NT2/D1 (cell line): ENCODE results near the gene LRRC4B.
"Not testable (repeated sequence)": the region's sequence is repeated elsewhere in the genome, so short reads cannot be mapped to it uniquely, and the experiment has no call there.

Experiments used
- DNase-seq: peaks from one replicate; pipeline ENCODE4 v3.0.0-alpha.2; 2011; ENCODE audit warnings: low read depth, low spot score
- H3K27me3 ChIP-seq: 2 replicates; pipeline ENCODE4 v1.6.0; 2011; ENCODE audit warnings: mild to moderate bottlenecking; ENCODE audit not compliant: insufficient read length, insufficient read depth
- H3K36me3 ChIP-seq: 2 replicates; pipeline ENCODE4 v1.6.1; 2011; ENCODE audit warnings: mild to moderate bottlenecking, low read length, mixed read lengths; ENCODE audit not compliant: insufficient read depth, insufficient read length
- H3K4me1 ChIP-seq: 2 replicates; pipeline ENCODE4 v1.5.1; 2011; ENCODE audit not compliant: insufficient read depth, insufficient read length
- H3K4me3 ChIP-seq: 2 replicates; pipeline ENCODE4 v1.5.1; 2011; ENCODE audit warnings: low read depth; ENCODE audit not compliant: insufficient read length
- H3K9ac ChIP-seq: 2 replicates; pipeline ENCODE4 v1.6.0; 2011; ENCODE audit warnings: low read depth; ENCODE audit not compliant: insufficient read length
- H3K9me3 ChIP-seq: 2 replicates; pipeline ENCODE4 v1.5.1; 2011; ENCODE audit warnings: mild to moderate bottlenecking, low read length; ENCODE audit not compliant: insufficient read depth
- SUZ12 ChIP-seq: IDR thresholded peaks from 2 replicates; pipeline ENCODE4 v1.6.1; 2011; ENCODE audit not compliant: insufficient read length, insufficient read depth; ENCODE audit errors: extremely low read depth
- YY1 ChIP-seq: IDR thresholded peaks from 2 replicates; pipeline ENCODE4 v1.6.1; 2011; ENCODE audit not compliant: insufficient read length, insufficient read depth
- ZNF274 ChIP-seq: IDR thresholded peaks from 2 replicates; pipeline ENCODE4 v1.6.1; 2011; ENCODE audit warnings: mild to moderate bottlenecking, low read depth, low read length

LRRC4B gene

DNA sequence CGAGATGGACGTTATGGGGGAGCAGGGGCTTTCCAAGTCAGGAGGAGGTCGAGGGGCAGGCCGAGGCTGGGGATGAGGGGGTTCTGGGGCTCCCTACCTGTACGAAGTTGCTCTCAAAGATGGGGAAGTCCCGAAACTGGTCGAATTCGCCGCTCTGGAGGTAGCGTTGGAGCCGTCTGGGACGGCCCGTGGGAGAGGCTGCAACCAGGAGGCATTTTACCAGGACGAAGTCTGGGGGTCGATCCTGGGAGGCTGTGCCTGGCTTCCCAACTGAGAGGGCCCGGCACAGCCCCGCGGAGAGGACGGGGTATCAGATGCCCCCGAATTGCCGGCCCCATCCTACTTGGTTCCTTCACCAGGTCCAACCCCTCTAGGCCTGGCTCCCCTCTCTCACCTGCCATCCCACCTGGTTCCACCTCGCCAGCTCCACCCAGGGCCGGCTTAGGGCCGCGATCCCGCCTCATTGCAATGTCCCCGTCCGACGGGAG, 92.5 kb downstream of the LRRC4B start:
- peaks cover 14% of the 10 kb centered on the region; the same call in 1 of the 2 replicates for H3K9me3 ChIP-seq
- no peak overlapping the region for H3K4me3 ChIP-seq
- no peaks in the 10 kb centered on the region for H3K4me1 ChIP-seq
- no peak for DNase-seq
- TF ChIP-seq ZNF274 (no peak), YY1 (no peak), SUZ12 (no peak)
- H3K36me3 ChIP-seq = no peaks in the 10 kb centered on the region
- H3K27me3 ChIP-seq = no peaks in the 10 kb centered on the region
- no peak overlapping the region for H3K9ac ChIP-seq

DNA sequence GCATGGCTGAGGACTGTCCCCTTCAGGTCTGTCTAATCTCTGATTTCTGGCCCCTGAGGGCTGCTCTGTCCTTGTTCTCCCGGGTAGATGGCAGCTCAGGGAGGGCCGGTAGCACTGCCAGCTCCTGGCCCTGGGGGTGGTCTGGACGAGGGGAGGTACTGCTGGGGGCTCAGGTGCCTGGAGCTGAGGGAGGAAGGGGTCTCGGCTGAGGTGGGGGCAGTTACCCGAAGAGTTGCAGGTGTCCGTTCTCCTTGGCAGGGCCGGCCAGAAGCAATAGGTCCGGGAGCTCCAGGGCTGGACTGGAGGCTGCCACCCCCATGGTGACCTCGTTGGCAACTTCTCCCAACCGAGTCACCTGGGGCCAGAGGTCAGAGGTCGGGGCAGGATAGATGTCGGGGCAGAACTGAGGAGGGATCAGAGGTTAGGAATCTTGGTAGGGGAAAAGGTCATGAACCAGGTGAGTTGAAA, 93.1 kb downstream of the LRRC4B start:
- no peak for DNase-seq
- H3K4me3 ChIP-seq = no peak overlapping the region
- no peaks in the 10 kb centered on the region for H3K27me3 ChIP-seq
- no peaks in the 10 kb centered on the region for H3K36me3 ChIP-seq
- H3K9ac ChIP-seq = no peak overlapping the region
- H3K4me1 ChIP-seq = no peaks in the 10 kb centered on the region
- H3K9me3 ChIP-seq = peaks cover 14% of the 10 kb centered on the region; the same call in 1 of the 2 replicates
- no peak for TF ChIP-seq SUZ12
- TF ChIP-seq ZNF274 = no peak
- no peak for TF ChIP-seq YY1

DNA sequence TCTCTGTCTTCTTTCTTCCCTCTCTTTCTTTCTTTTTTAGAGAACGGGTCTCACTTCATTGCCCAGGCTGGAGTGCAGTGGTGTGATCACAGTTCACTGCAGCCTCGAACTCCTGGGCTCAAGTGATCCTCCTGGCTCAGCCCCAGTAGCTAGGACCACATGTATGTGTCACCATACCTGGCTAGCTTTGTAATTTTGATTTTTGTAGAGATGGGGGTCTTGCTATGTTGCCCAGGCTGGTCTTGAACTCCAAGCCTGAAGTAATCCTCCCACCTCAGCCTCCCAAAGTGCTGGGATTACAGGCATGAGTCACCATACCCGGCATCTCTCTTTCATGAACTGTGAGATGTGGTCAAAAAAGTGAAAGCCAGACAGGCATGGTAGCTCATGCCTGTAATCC, 94.9 kb downstream of the LRRC4B start:
- not testable (repeated sequence) for H3K4me3 ChIP-seq, H3K9me3 ChIP-seq, H3K9ac ChIP-seq, H3K27me3 ChIP-seq, H3K4me1 ChIP-seq, DNase-seq, H3K36me3 ChIP-seq

DNA sequence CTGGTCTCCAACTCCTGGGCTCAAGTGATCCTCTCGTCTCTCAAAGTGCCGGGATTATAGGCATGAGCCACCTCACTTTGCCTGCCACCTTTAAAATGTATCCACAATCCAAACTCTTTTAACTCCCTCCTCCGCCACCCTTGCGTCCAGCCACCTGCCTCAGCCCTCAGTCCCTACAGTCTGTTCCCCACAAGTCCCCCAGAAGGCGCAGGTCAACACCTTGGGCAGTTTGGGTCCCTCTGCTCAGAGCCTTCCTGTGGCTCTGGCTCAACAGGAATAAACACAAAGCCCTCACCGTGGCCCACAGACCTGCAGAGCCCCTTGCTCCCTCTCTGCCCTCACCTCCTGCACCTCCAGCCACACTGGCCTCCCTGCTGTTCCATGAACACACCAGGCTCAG, 99.4 kb downstream of the LRRC4B start:
- no peaks in the 10 kb centered on the region for H3K9me3 ChIP-seq
- TF ChIP-seq YY1 (no peak), SUZ12 (no peak), ZNF274 (no peak)
- no peaks in the 10 kb centered on the region for H3K27me3 ChIP-seq
- H3K4me3 ChIP-seq = no peak overlapping the region
- DNase-seq = no peak
- no peak overlapping the region for H3K9ac ChIP-seq
- H3K36me3 ChIP-seq = no peaks in the 10 kb centered on the region
- no peaks in the 10 kb centered on the region for H3K4me1 ChIP-seq

DNA sequence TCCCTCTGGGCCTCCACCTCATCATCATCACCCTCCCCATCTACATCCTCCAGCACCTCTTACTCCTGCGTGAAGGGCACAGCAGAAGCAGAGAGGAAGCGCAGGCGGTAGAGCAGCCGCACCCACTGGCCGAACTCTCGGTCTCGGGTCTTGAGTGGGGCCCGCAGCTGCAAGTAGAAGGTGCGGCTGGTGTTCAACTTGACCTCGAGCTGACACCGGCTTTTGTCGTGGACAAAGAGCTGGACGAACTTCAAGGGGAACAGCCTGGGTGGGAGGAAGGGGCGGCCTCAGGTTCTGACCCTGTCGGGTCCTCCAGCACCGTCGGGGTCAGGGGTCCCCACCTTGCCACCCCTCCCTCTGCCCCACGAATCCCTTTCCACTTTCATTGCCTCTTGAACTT, 100.7 kb downstream of the LRRC4B start:
- TF ChIP-seq ZNF274 = no peak
- no peaks in the 10 kb centered on the region for H3K27me3 ChIP-seq
- H3K4me1 ChIP-seq = no peaks in the 10 kb centered on the region
- no peaks in the 10 kb centered on the region for H3K9me3 ChIP-seq
- DNase-seq = no peak
- no peak overlapping the region for H3K4me3 ChIP-seq
- no peak overlapping the region for H3K9ac ChIP-seq
- H3K36me3 ChIP-seq = no peaks in the 10 kb centered on the region
